Measurements from ENCODE around the gene CDS1. TPM values are rescaled to one million over a fixed set of nuclear protein-coding genes. Genes with fewer than 3 reads are reported as not detected.

Gene CDS1
- total and polyA plus RNA-seq, 2 of the 8 experiments (the other 6 are each of a cell fraction or from before 2014, with no cell fraction given): 8.7 to 13.9 TPM

DNA sequence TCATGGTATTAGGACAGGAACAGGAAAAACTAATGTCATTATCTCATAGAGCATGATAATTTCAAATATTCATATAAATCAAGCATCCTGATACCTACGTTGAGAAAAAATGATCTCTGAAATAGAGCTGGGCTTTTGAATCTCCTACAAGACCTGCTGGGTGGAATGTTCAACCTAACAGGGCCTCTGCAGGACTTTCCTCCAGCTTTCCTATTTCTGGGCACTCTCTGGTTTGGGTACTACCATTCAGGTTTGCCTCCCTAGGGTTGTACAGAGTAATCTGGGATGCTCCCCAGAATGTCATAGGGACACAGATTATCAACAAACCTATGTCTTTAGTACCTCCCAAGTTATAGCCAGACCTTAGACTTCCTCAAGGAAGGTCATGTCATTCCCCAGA lies 108.9 kb downstream of the CDS1 start:
- no peak overlapping the region for H3K9ac ChIP-seq (replicated peaks in 1 of 4; ENCODE audit: extremely low read depth in 1 of 4, low read depth in 3 of 4, low read length in 3 of 4)
- no peak overlapping the region for H3K4me2 ChIP-seq (ENCODE audit: insufficient read depth in 1 of 2, low read depth in 2 of 2, low read length in 2 of 2)
- WGBS, 2 experiments (ENCODE audit: extremely low coverage in 1 of 2, insufficient coverage in 1 of 2, insufficient read length in 1 of 2, insufficient replicate concordance in 2 of 2, low coverage in 1 of 2, low lambda C conversion rate in 2 of 2, missing lambda C conversion rate in 1 of 2): 95% methylated on average over 1 of the region's 1 CpG; no CpG with 5 or more reads in 1 of the 2 experiments
- no peaks in the 10 kb centered on the region for H3K9me3 ChIP-seq (ENCODE audit: insufficient read depth in 2 of 2, low read depth in 1 of 2, low read length in 1 of 2)
- H3K56ac ChIP-seq (replicated peaks; ENCODE audit: insufficient read length, low read depth, low read length): no peak overlapping the region
- no peak overlapping the region for H3K18ac ChIP-seq (ENCODE audit: extremely low read depth, low read length)
- H3K23ac ChIP-seq (ENCODE audit: insufficient read length): no peak overlapping the region
- H2BK15ac ChIP-seq (ENCODE audit: low read length): no peak overlapping the region
- POLR2A ChIA-PET (ENCODE audit: partially characterized antibody): interaction anchor here (0.7 kb wide), 1 partner anchor 98 kb away, joined by 3 read pairs; no protein-coding TSS in a partner anchor
- no peak overlapping the region for H2BK12ac ChIP-seq (ENCODE audit: low read depth, low read length)
- no peak overlapping the region for H4K5ac ChIP-seq (ENCODE audit: insufficient read length, low read depth, low read length)
- H2BK20ac ChIP-seq (ENCODE audit: low read length): no peak overlapping the region
- H3K14ac ChIP-seq (ENCODE audit: insufficient read length): no peak overlapping the region
- no peak overlapping the region for H3K4ac ChIP-seq (replicated peaks; ENCODE audit: insufficient read length, low read depth, low read length)
- peaks cover 0 to 4% (median 0%) of the 10 kb centered on the region in 4 experiments; a peak in 2 of 7 replicates for H3K4me1 ChIP-seq (replicated peaks in 1 of 4; ENCODE audit: control insufficient read depth in 3 of 4, insufficient read depth in 4 of 4, low read length in 3 of 4)
- H4K20me1 ChIP-seq (replicated peaks in 1 of 2; ENCODE audit: control insufficient read depth in 1 of 2, insufficient read depth in 2 of 2, low read length in 2 of 2): no peaks in the 10 kb centered on the region
- no peaks in the 10 kb centered on the region for H3K79me2 ChIP-seq (ENCODE audit: control insufficient read depth in 1 of 2, insufficient read depth in 2 of 2, low read length in 2 of 2)
- no peak overlapping the region for H2AFZ ChIP-seq (ENCODE audit: low read length)
- H4K91ac ChIP-seq (replicated peaks; ENCODE audit: insufficient read length, low read length): no peak overlapping the region
- no peak for FAIRE-seq
- H4K8ac ChIP-seq (ENCODE audit: extremely low read depth, insufficient read depth, low read length): no peak overlapping the region
- no peak overlapping the region for H2BK5ac ChIP-seq (ENCODE audit: low read depth, low read length)
- CTCF ChIA-PET (ENCODE audit: partially characterized antibody): no interaction called here
- H3K36me3 ChIP-seq (ENCODE audit: control insufficient read depth in 2 of 4, insufficient read depth in 4 of 4, low read length in 3 of 4): peaks cover 4 to 50% (median 21%) of the 10 kb centered on the region in 4 experiments
- DNase-seq (ENCODE audit: low read depth in 1 of 2, low spot score in 2 of 2): no peak
- H3K27me3 ChIP-seq (replicated peaks in 1 of 4; ENCODE audit: control insufficient read depth in 3 of 4, extremely low read depth in 1 of 4, insufficient read depth in 3 of 4, low read length in 3 of 4): no peaks in the 10 kb centered on the region
- H2BK120ac ChIP-seq (replicated peaks; ENCODE audit: low read depth, low read length): no peak overlapping the region
- H3K23me2 ChIP-seq (ENCODE audit: low read depth, low read length): no peaks in the 10 kb centered on the region; the same call in 1 of the 2 replicates
- H3K79me1 ChIP-seq (ENCODE audit: low read depth, low read length): no peaks in the 10 kb centered on the region
- no peak overlapping the region for H3K27ac ChIP-seq (ENCODE audit: low read depth, low read length)
- no peak overlapping the region for H3K4me3 ChIP-seq (ENCODE audit: extremely low read depth in 1 of 4, insufficient read depth in 2 of 4, low read depth in 3 of 4, low read length in 4 of 4)
- H2AK5ac ChIP-seq (ENCODE audit: low read depth, low read length): no peak overlapping the region
- no peak for TF ChIP-seq SRF (IDR thresholded peaks at IDR 0.05; ENCODE audit: low read depth, low read length)
- TF ChIP-seq MAFK (IDR thresholded peaks at IDR 0.05; ENCODE audit: low read depth, low read length): no peak
- no peak for TF ChIP-seq CREB1 (IDR thresholded peaks at IDR 0.05)
- no peak for TF ChIP-seq CHD1 (IDR thresholded peaks at IDR 0.05; ENCODE audit: low read depth, low read length)
- no peak for TF ChIP-seq ZNF274 (IDR thresholded peaks at IDR 0.05; ENCODE audit: borderline replicate concordance, extremely low read depth, low read length)
- TF ChIP-seq CBX5 (IDR thresholded peaks at IDR 0.05; ENCODE audit: low read depth, low read length): no peak
- no peak for TF ChIP-seq HDAC6 (IDR thresholded peaks at IDR 0.05; ENCODE audit: low read depth, low read length)
- TF ChIP-seq CEBPB (IDR thresholded peaks at IDR 0.05; ENCODE audit: low read depth, low read length): no peak
- TF ChIP-seq TBP (IDR thresholded peaks at IDR 0.05; ENCODE audit: low read depth, low read length): no peak
- no peak for TF ChIP-seq YY1 (IDR thresholded peaks at IDR 0.05; ENCODE audit: low read depth, low read length)
- TF ChIP-seq, protein P1, sequence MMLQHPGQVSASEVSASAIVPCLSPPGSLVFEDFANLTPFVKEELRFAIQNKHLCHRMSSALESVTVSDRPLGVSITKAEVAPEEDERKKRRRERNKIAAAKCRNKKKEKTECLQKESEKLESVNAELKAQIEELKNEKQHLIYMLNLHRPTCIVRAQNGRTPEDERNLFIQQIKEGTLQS (IDR thresholded peaks at IDR 0.05; ENCODE audit: insufficient read depth, low read depth, low read length): no peak
- TF ChIP-seq SUZ12 (IDR thresholded peaks at IDR 0.05; ENCODE audit: low read length): no peak
- no peak for TF ChIP-seq HDAC2 (IDR thresholded peaks at IDR 0.05; ENCODE audit: borderline replicate concordance in 1 of 2, low read depth in 2 of 2, low read length in 2 of 2)
- TF ChIP-seq TAF1 (IDR thresholded peaks at IDR 0.05; ENCODE audit: low read depth, low read length): no peak
- TF ChIP-seq RNF2 (IDR thresholded peaks at IDR 0.05; ENCODE audit: borderline replicate concordance, low read depth, low read length, missing control alignments, poor library complexity, severe bottlenecking): no peak

Measured in H1 (cell line).